K562 (cell line): ENCODE results near the gene ARMH4. TPM values are rescaled to one million over a fixed set of nuclear protein-coding genes. Genes with fewer than 3 reads are reported as not detected.

ENCODE experiments used
- ATAC-seq: fragments of 200-7000 bp; cut with Tn5 transposase; 3 replicates; pipeline ENCODE4 v1.9.1; 2020; ENCODE audit warnings: moderate library complexity
- BruUV-seq: library from RNA; stranded (reverse); fragments of 400-500 nt; replicated peaks from 2 replicates; lab custom pipeline; 2021; lab: Mats Ljungman, UMichigan
- CTCF ChIA-PET: fragments of 300-600 bp; formaldehyde crosslinking; extraction: SDS; loops from one replicate; lab custom pipeline; 2021; ENCODE audit warnings: low intra/inter-chr PET ratio; lab: Yijun Ruan, JAX
- POLR2A ChIA-PET: fragments of 300-600, 350-650 bp; sonication (Branson Sonifier 250); formaldehyde crosslinking; extraction: SDS; loops from one replicate; lab custom pipeline; 2021; ENCODE audit warnings: antibody characterized with exemption, inconsistent platforms; lab: Yijun Ruan, JAX
- DNase-seq, 4 experiments: peaks; one replicate each; pipeline versions ENCODE4 v3.0.0 to v3.0.0-alpha.2; 2011 to 2018; ENCODE audit warnings: low spot score in 3 of 4, mixed read lengths in 3 of 4; ENCODE audit errors: extremely low read depth in 1 of 4
- FAIRE-seq: peaks from 2 replicates; lab custom pipeline; 2011; peaks lifted over from hg19 to GRCh38; lab: Jason Lieb, UNC
- H2AFZ ChIP-seq: 2 replicates; pipeline ENCODE4 v1.6.0; 2011; ENCODE audit warnings: low read depth, low read length, control low read depth, inconsistent platforms
- H3K27ac ChIP-seq: fragments of 200-600 bp; 3 replicates; pipeline ENCODE4 v1.8.0; 2011; ENCODE audit warnings: low read depth, mild to moderate bottlenecking, control low read depth, inconsistent platforms, low read length, moderate library complexity, mixed read lengths; ENCODE audit errors: extremely low read depth
- H3K27me3 ChIP-seq, 2 experiments: fragments of 300-600 bp in 1 of 2; 2 replicates in 1 of 2; 3 replicates in 1 of 2; pipeline versions ENCODE4 v1.6.0 to v1.8.0; 2011; ENCODE audit warnings: inconsistent platforms in 2 of 2, low read length in 2 of 2, mild to moderate bottlenecking in 1 of 2, mixed read lengths in 1 of 2, moderate library complexity in 1 of 2; ENCODE audit not compliant: control insufficient read depth in 2 of 2, insufficient read depth in 2 of 2
- H3K36me3 ChIP-seq: fragments of 300-600 bp; 3 replicates; pipeline ENCODE4 v1.8.0; 2011; ENCODE audit warnings: mild to moderate bottlenecking, low read length, inconsistent platforms; ENCODE audit not compliant: control insufficient read depth, insufficient read depth
- H3K4me1 ChIP-seq, 2 experiments: fragments of 200-600 bp in 1 of 2; replicated peaks in 1 of 2; 2 replicates in 1 of 2; 3 replicates in 1 of 2; pipeline versions ENCODE4 v1.5.1 to v1.8.0; 2011; ENCODE audit warnings: inconsistent platforms in 2 of 2, low read length in 2 of 2, mild to moderate bottlenecking in 1 of 2, mixed read lengths in 1 of 2, moderate library complexity in 1 of 2; ENCODE audit not compliant: control insufficient read depth in 2 of 2, insufficient read depth in 2 of 2
- H3K4me2 ChIP-seq: 2 replicates; pipeline ENCODE4 v1.6.1; 2011; ENCODE audit warnings: low read length, control low read depth, inconsistent platforms, mixed read lengths; ENCODE audit not compliant: insufficient read depth
- H3K4me3 ChIP-seq: fragments of 200-600 bp; sonication (generic), shearing (Covaris generic); 2 replicates; pipeline ENCODE4 v1.5.1; 2016; ENCODE audit warnings: control low read depth, inconsistent platforms
- H3K79me2 ChIP-seq: fragments of 200-600 bp; 3 replicates; pipeline ENCODE4 v1.8.0; 2011; ENCODE audit warnings: low read length, inconsistent platforms; ENCODE audit not compliant: control insufficient read depth, insufficient read depth
- H3K9ac ChIP-seq, 2 experiments: 2 replicates each; pipeline versions ENCODE4 v1.6.0 to v1.6.1; 2011; ENCODE audit warnings: low read depth in 2 of 2, low read length in 2 of 2, control low read depth in 1 of 2, inconsistent platforms in 1 of 2, mild to moderate bottlenecking in 1 of 2, mixed read lengths in 1 of 2; ENCODE audit not compliant: insufficient read depth in 1 of 2
- H3K9me1 ChIP-seq: one replicate; pipeline ENCODE4 v1.6.0; 2011; ENCODE audit warnings: inconsistent platforms, mild to moderate bottlenecking, low read length, moderate library complexity; ENCODE audit not compliant: control insufficient read depth, insufficient read depth
- H3K9me3 ChIP-seq: replicated peaks from 2 replicates; pipeline ENCODE4 v1.5.1; 2011; ENCODE audit warnings: low read depth, low read length, inconsistent platforms; ENCODE audit not compliant: control insufficient read depth, insufficient read depth
- H4K20me1 ChIP-seq: replicated peaks from 2 replicates; pipeline ENCODE4 v1.6.1; 2011; ENCODE audit warnings: low read length, inconsistent platforms, mixed read lengths; ENCODE audit not compliant: control insufficient read depth, insufficient read depth
- BACH1 ChIP-seq: fragments of 200-800 bp; sonication (Bioruptor generic); IDR thresholded peaks from 2 replicates; pipeline ENCODE4 v1.6.1; 2016; ENCODE audit warnings: missing genetic modification characterization, missing compliant biosample characterization
- CHD2 ChIP-seq: IDR thresholded peaks from 2 replicates; pipeline ENCODE4 v1.6.1; 2011; ENCODE audit warnings: low read depth, low read length
- EGR1 ChIP-seq: fragments of 450-650 bp; conservative IDR thresholded peaks from 2 replicates; pipeline ENCODE4 v1.6.1; 2017; ENCODE audit warnings: mild to moderate bottlenecking
- ETV6 ChIP-seq, 3 experiments: fragments of 150-350 bp in 1 of 3; sonication (generic) in 1 of 3; formaldehyde crosslinking in 1 of 3; IDR thresholded peaks; 2 replicates each; pipeline versions ENCODE4 v1.6.1 to v1.8.0; 2014 to 2022; ENCODE audit warnings: borderline replicate concordance in 2 of 3, low read depth in 2 of 3, antibody characterized with exemption in 1 of 3, low read length in 1 of 3, mild to moderate bottlenecking in 1 of 3, missing genetic modification reagents in 1 of 3
- NBN ChIP-seq: fragments of 450-650 bp; IDR thresholded peaks from 2 replicates; pipeline ENCODE4 v1.6.1; 2016; ENCODE audit warnings: low read depth, mild to moderate bottlenecking
- RBM25 ChIP-seq: fragments of 200-400 bp; formaldehyde crosslinking; IDR thresholded peaks from 2 replicates; pipeline ENCODE4 v1.6.1; 2018; ENCODE audit warnings: low read length, low read depth, moderate library complexity; ENCODE audit not compliant: severe bottlenecking
- XRCC5 ChIP-seq: fragments of 200-400 bp; formaldehyde crosslinking; IDR thresholded peaks from 2 replicates; pipeline ENCODE4 v1.6.1; 2017; ENCODE audit warnings: low read depth, mild to moderate bottlenecking, low read length
- ZNF316 ChIP-seq: fragments of 450-650 bp; IDR thresholded peaks from 2 replicates; pipeline ENCODE4 v1.6.1; 2016
- WGBS: fragments of 100-300 bp; shearing (Covaris generic); methylation state at CpG from one replicate; pipeline ENCODE4 v1.1.6; 2016; ENCODE audit warnings: low coverage, mixed read lengths; ENCODE audit not compliant: insufficient coverage; ENCODE audit errors: missing lambda C conversion rate; 5-methylcytosine and 5-hydroxymethylcytosine counted together
- in situ Hi-C: fragments of 300-500 bp; cut with MboI; formaldehyde crosslinking; loops from 4 replicates; pipeline ENCODE4 v1.15.0; 2018; ENCODE audit warnings: inconsistent platforms, mixed read lengths
- intact Hi-C: fragments of 100-400 bp; cut with micrococcal nuclease; formaldehyde crosslinking; loops from 2 replicates; pipeline ENCODE4 v1.14.2; 2022
- polyA plus RNA-seq, 8 experiments: library from polyadenylated mRNA; depleted of rRNA in 4 of 8; stranded (reverse) in 5 of 8; unstranded in 3 of 8; fragments of >200 nt; fragmentation: Nextera tagmentation in 2 of 8; fragmentation: Illumina TruSeq in 1 of 8; extraction: Ambion mirVana in 2 of 8; extraction: Trizol in 1 of 8; gene quantifications; 2 replicates each; pipeline versions ENCODE4 v1.2.1 to v1.2.3, GENCODE V29; 2011 to 2014; ENCODE audit warnings: inconsistent platforms in 1 of 8, missing spikeins in 1 of 8
- total RNA-seq, 7 experiments: library from RNA; depleted of rRNA in 6 of 7; stranded (reverse); fragments of >200 nt in 6 of 7; fragmentation: Illumina TruSeq in 2 of 7; extraction: Trizol in 2 of 7; gene quantifications; 2 replicates each; pipeline versions ENCODE4 v1.2.1 to v1.2.3, GENCODE V29; 2011 to 2021; ENCODE audit warnings: low replicate concordance in 1 of 7
- TF ChIP-seq, protein P1 (sequence below): IDR thresholded peaks from 2 replicates; pipeline ENCODE4 v1.6.1; 2016; ENCODE audit warnings: missing genetic modification characterization, missing compliant biosample characterization
- TF ChIP-seq, protein P2 (sequence below): fragments of 450-650 bp; formaldehyde crosslinking; IDR thresholded peaks from 2 replicates; pipeline ENCODE4 v1.4.0; 2020; ENCODE audit warnings: mild to moderate bottlenecking, moderate library complexity
- TF ChIP-seq, protein P3 (sequence below), 2 experiments: IDR thresholded peaks in 1 of 2; conservative IDR thresholded peaks in 1 of 2; 2 replicates each; pipeline ENCODE4 v1.6.1; 2016; ENCODE audit warnings: low read depth in 2 of 2, mild to moderate bottlenecking in 1 of 2, missing compliant biosample characterization in 1 of 2, missing genetic modification characterization in 1 of 2, moderate library complexity in 1 of 2
- TF ChIP-seq, protein P4 (sequence below): IDR thresholded peaks from 2 replicates; pipeline ENCODE4 v1.6.1; 2011; ENCODE audit not compliant: insufficient read length; ENCODE audit errors: extremely low read depth
- TF ChIP-seq, protein P5 (sequence below), 2 experiments: fragments of 450-650 bp in 1 of 2; sonication (generic) in 1 of 2; formaldehyde crosslinking in 1 of 2; IDR thresholded peaks in 1 of 2; conservative IDR thresholded peaks in 1 of 2; 2 replicates each; pipeline versions ENCODE4 v1.6.1 to v1.8.1; 2016 to 2023; ENCODE audit warnings: mild to moderate bottlenecking in 2 of 2, moderate library complexity in 2 of 2, inconsistent platforms in 1 of 2, missing genetic modification reagents in 1 of 2

ARMH4 gene
- total and polyA plus RNA-seq, 9 of the 15 experiments (the other 6 are each of a cell fraction or from before 2014, with no cell fraction given): 0.06 to 0.98 (median 0.07) TPM; not detected in 2

DNA sequence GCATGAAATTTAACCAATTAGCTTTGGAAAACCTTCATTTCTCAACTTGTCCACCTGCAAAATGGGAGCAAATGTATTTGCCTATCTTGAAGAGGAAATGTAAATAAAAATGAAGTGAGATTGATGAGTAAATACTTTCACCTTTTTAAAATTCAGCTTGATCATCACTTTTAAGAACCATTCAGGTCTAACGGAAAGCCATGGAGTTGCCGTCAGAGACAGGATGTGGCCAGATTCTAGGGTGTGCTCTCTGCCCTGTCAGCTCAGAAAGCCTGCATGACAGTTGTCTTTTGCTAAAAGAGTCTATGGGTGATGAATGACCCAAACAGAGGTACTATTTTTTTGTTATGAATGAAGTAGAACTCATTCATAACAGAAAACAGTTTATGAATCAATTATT lies 181.8 kb downstream of the ARMH4 start:
- no peak overlapping the region for H3K4me3 ChIP-seq
- WGBS: 0% methylated on average over 2 of the region's 2 CpGs
- intact Hi-C loops (no loop called here), in situ Hi-C loops (no loop called here)
- H3K4me2 ChIP-seq: no peak overlapping the region
- H3K9me3 ChIP-seq: no peaks in the 10 kb centered on the region
- no TSS peak for BruUV-seq
- no peaks in the 10 kb centered on the region for H3K27me3 ChIP-seq
- DNase-seq: no peak
- no peaks in the 10 kb centered on the region for H3K9me1 ChIP-seq
- H3K9ac ChIP-seq: no peak overlapping the region
- H4K20me1 ChIP-seq: no peaks in the 10 kb centered on the region
- ATAC-seq: no peak
- CTCF ChIA-PET: no interaction called here
- no peaks in the 10 kb centered on the region for H3K79me2 ChIP-seq
- no peak for TF ChIP-seq NBN
- no peak for TF ChIP-seq ETV6 (IDR thresholded peaks at IDR 0.05; ENCODE audit: borderline replicate concordance in 1 of 2, low read depth in 2 of 2, low read length in 1 of 2)
- no peak for TF ChIP-seq ETV6 (CRISPR knock-in tag; IDR thresholded peaks at IDR 0.05; ENCODE audit: borderline replicate concordance)
- TF ChIP-seq XRCC5: no peak
- TF ChIP-seq, protein P1, sequence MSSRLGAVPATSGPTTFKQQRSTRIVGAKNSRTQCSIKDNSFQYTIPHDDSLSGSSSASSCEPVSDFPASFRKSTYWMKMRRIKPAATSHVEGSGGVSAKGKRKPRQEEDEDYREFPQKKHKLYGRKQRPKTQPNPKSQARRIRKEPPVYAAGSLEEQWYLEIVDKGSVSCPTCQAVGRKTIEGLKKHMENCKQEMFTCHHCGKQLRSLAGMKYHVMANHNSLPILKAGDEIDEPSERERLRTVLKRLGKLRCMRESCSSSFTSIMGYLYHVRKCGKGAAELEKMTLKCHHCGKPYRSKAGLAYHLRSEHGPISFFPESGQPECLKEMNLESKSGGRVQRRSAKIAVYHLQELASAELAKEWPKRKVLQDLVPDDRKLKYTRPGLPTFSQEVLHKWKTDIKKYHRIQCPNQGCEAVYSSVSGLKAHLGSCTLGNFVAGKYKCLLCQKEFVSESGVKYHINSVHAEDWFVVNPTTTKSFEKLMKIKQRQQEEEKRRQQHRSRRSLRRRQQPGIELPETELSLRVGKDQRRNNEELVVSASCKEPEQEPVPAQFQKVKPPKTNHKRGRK (tag): no peak
- no peak for TF ChIP-seq CHD2
- TF ChIP-seq, protein P2, sequence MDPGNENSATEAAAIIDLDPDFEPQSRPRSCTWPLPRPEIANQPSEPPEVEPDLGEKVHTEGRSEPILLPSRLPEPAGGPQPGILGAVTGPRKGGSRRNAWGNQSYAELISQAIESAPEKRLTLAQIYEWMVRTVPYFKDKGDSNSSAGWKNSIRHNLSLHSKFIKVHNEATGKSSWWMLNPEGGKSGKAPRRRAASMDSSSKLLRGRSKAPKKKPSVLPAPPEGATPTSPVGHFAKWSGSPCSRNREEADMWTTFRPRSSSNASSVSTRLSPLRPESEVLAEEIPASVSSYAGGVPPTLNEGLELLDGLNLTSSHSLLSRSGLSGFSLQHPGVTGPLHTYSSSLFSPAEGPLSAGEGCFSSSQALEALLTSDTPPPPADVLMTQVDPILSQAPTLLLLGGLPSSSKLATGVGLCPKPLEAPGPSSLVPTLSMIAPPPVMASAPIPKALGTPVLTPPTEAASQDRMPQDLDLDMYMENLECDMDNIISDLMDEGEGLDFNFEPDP (CRISPR knock-in tag): no peak
- no peak for TF ChIP-seq BACH1
- TF ChIP-seq, protein P3, sequence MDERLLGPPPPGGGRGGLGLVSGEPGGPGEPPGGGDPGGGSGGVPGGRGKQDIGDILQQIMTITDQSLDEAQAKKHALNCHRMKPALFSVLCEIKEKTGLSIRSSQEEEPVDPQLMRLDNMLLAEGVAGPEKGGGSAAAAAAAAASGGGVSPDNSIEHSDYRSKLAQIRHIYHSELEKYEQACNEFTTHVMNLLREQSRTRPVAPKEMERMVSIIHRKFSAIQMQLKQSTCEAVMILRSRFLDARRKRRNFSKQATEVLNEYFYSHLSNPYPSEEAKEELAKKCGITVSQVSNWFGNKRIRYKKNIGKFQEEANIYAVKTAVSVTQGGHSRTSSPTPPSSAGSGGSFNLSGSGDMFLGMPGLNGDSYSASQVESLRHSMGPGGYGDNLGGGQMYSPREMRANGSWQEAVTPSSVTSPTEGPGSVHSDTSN (CRISPR knock-in tag; IDR thresholded peaks at IDR 0.05; ENCODE audit: low read depth): no peak
- TF ChIP-seq, protein P3 (tag; conservative IDR thresholded peaks at IDR 0.05; ENCODE audit: low read depth): no peak
- TF ChIP-seq, protein P4, sequence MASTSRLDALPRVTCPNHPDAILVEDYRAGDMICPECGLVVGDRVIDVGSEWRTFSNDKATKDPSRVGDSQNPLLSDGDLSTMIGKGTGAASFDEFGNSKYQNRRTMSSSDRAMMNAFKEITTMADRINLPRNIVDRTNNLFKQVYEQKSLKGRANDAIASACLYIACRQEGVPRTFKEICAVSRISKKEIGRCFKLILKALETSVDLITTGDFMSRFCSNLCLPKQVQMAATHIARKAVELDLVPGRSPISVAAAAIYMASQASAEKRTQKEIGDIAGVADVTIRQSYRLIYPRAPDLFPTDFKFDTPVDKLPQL: no peak
- TF ChIP-seq EGR1: no peak
- TF ChIP-seq RBM25: peak; percentile 16
- TF ChIP-seq ZNF316: peak; percentile 38
- TF ChIP-seq, protein P5, sequence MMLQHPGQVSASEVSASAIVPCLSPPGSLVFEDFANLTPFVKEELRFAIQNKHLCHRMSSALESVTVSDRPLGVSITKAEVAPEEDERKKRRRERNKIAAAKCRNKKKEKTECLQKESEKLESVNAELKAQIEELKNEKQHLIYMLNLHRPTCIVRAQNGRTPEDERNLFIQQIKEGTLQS (IDR thresholded peaks at IDR 0.05): no peak
- TF ChIP-seq, protein P5 (CRISPR knock-in tag; conservative IDR thresholded peaks at IDR 0.05): no peak
- H3K4me1 ChIP-seq: no peaks in the 10 kb centered on the region
- H3K27ac ChIP-seq: no peak overlapping the region
- POLR2A ChIA-PET: interaction anchor here (0.6 kb wide), 1 partner anchor 11 kb away, joined by 3 read pairs; no protein-coding TSS in a partner anchor
- no peak overlapping the region for H2AFZ ChIP-seq
- no peak for FAIRE-seq
- no peaks in the 10 kb centered on the region for H3K36me3 ChIP-seq
